Measurements from ENCODE around the gene FBXL16.

DNA sequence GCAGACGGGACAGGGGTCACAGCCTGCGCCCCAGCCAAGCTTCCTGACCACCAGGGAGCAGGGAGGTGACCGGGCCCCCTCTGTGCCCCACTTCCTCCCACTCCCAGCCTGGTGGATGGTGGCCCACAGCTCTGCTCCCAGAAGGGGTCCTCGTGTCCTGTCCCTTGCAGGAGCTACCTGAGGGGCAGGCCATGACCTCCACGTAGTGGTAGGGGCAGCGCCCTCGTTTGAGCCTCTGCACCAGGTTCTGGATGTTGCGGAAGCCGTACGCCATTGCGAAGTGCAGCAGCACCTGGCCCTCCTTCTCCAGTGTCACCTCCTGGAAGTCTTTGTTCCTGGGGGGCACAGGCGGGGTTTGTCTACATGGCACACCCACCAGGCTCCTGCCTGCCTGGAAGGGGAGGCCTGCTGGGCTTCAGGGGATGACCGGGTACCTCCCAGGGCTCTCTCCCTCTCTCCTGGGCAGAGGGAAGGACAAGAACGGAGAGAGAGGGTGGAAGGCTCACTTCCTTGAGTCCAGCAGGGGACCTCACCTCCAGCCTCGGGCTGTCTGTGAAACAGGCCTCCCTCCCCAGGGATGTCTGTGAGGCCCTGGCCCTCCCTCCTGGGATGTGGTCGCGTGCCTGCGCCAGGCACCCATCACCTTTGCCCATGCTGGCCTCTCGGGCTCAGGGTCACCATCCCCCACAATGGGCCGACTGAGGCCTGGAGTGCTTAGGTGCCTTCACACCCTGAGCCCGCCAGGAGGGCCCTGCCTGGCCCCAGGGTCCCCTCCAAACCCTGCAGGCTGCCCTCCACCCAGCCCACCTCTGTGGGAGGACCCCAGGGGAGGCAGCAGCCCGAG lies 25.3 kb upstream of the FBXL16 start:
- no peak for TF ChIP-seq POLR2A (IDR thresholded peaks at IDR 0.05)
- TF ChIP-seq, protein P1, sequence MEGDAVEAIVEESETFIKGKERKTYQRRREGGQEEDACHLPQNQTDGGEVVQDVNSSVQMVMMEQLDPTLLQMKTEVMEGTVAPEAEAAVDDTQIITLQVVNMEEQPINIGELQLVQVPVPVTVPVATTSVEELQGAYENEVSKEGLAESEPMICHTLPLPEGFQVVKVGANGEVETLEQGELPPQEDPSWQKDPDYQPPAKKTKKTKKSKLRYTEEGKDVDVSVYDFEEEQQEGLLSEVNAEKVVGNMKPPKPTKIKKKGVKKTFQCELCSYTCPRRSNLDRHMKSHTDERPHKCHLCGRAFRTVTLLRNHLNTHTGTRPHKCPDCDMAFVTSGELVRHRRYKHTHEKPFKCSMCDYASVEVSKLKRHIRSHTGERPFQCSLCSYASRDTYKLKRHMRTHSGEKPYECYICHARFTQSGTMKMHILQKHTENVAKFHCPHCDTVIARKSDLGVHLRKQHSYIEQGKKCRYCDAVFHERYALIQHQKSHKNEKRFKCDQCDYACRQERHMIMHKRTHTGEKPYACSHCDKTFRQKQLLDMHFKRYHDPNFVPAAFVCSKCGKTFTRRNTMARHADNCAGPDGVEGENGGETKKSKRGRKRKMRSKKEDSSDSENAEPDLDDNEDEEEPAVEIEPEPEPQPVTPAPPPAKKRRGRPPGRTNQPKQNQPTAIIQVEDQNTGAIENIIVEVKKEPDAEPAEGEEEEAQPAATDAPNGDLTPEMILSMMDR (IDR thresholded peaks at IDR 0.05), result no peak

Data from body of pancreas (tissue), 4 donors.